OCI-LY1 (cell line): ENCODE measurements around the gene KRT6A.

Experiments used
- H2AFZ ChIP-seq: fragments of 200-600 bp; sonication (generic), shearing (Covaris generic); 2 replicates; pipeline ENCODE4 v1.6.0; 2014; ENCODE audit warnings: antibody characterized with exemption, mild to moderate bottlenecking, low read length
- H3F3A ChIP-seq: fragments of 200-600 bp; sonication (generic), shearing (Covaris generic); 2 replicates; pipeline ENCODE4 v1.6.0; 2014; ENCODE audit warnings: mild to moderate bottlenecking, antibody characterized with exemption, low read length, moderate library complexity; ENCODE audit not compliant: insufficient read depth
- H3K27ac ChIP-seq: fragments of 200-600 bp; sonication (generic); 2 replicates; pipeline ENCODE4 v1.5.1; 2014; ENCODE audit warnings: low read length, mixed run types, mild to moderate bottlenecking, low read depth; ENCODE audit not compliant: poor library complexity, severe bottlenecking
- H3K27me3 ChIP-seq: fragments of 200-600 bp; sonication (generic); 2 replicates; pipeline ENCODE4 v1.6.0; 2014; ENCODE audit warnings: antibody characterized with exemption, mild to moderate bottlenecking, low read length, moderate library complexity; ENCODE audit not compliant: insufficient read depth
- H3K36me3 ChIP-seq: fragments of 200-600 bp; sonication (generic); 2 replicates; pipeline ENCODE4 v1.6.1; 2014; ENCODE audit warnings: mild to moderate bottlenecking, antibody characterized with exemption, low read length, moderate library complexity, mixed read lengths; ENCODE audit not compliant: insufficient read depth
- H3K4me1 ChIP-seq: fragments of 200-600 bp; sonication (generic); 2 replicates; pipeline ENCODE4 v1.5.1; 2014; ENCODE audit warnings: mild to moderate bottlenecking, low read length, moderate library complexity; ENCODE audit not compliant: insufficient read depth, severe bottlenecking
- H3K4me2 ChIP-seq: fragments of 200-600 bp; sonication (generic), shearing (Covaris generic); 2 replicates; pipeline ENCODE4 v1.6.1; 2014; ENCODE audit warnings: low read length
- H3K4me3 ChIP-seq: fragments of 200-600 bp; sonication (generic); 2 replicates; pipeline ENCODE4 v1.5.1; 2014; ENCODE audit warnings: low read length, low read depth, mild to moderate bottlenecking, mixed read lengths; ENCODE audit not compliant: poor library complexity, severe bottlenecking
- H3K79me2 ChIP-seq: fragments of 200-600 bp; shearing (Covaris generic); 2 replicates; pipeline ENCODE4 v1.6.1; 2016; ENCODE audit warnings: mixed run types, low read length, mixed read lengths; ENCODE audit not compliant: insufficient read depth
- H3K9ac ChIP-seq: fragments of 200-600 bp; sonication (generic), shearing (Covaris generic); 2 replicates; pipeline ENCODE4 v1.6.1; 2014; ENCODE audit warnings: mild to moderate bottlenecking, low read length, mixed read lengths
- H3K9me2 ChIP-seq: fragments of 200-600 bp; sonication (generic), shearing (Covaris generic); 2 replicates; pipeline ENCODE4 v1.6.1; 2014; ENCODE audit warnings: low read depth, mild to moderate bottlenecking, low read length, mixed read lengths
- H3K9me3 ChIP-seq: fragments of 200-600 bp; shearing (Covaris generic); 2 replicates; pipeline ENCODE4 v1.6.1; 2014; ENCODE audit warnings: low read length, mixed read lengths
- H4K20me1 ChIP-seq: fragments of 200-600 bp; sonication (generic), shearing (Covaris generic); 2 replicates; pipeline ENCODE4 v1.6.0; 2016; ENCODE audit warnings: mild to moderate bottlenecking, low read length; ENCODE audit not compliant: insufficient read depth
- CTCF ChIP-seq: fragments of 200-600 bp; sonication (generic), shearing (Covaris generic); IDR thresholded peaks from 2 replicates; pipeline ENCODE4 v1.5.1; 2017; ENCODE audit warnings: mild to moderate bottlenecking, antibody characterized with exemption, low read length, moderate library complexity, mixed read lengths
- EZH2 ChIP-seq: fragments of 200-600 bp; sonication (generic), shearing (Covaris generic); IDR thresholded peaks from 2 replicates; pipeline ENCODE4 v1.8.0; 2017; ENCODE audit warnings: borderline replicate concordance, mixed run types, mild to moderate bottlenecking, antibody characterized with exemption, low read length, moderate library complexity, mixed read lengths

KRT6A gene

GRCh38 chr12:52469853-52470252, 23.2 kb downstream of the KRT6A start:
- Histone ChIP-seq H4K20me1 (no peaks in the 10 kb centered on the region), H3F3A (no peaks in the 10 kb centered on the region), H3K4me1 (no peaks in the 10 kb centered on the region), H3K9me2 (no peaks in the 10 kb centered on the region), H3K36me3 (no peaks in the 10 kb centered on the region), H2AFZ (no peak overlapping the region), H3K27me3 (no peaks in the 10 kb centered on the region), H3K9me3 (no peaks in the 10 kb centered on the region), H3K4me3 (no peak overlapping the region), H3K79me2 (no peaks in the 10 kb centered on the region), H3K9ac (no peak overlapping the region), H3K4me2 (no peak overlapping the region), H3K27ac (no peak overlapping the region)
- TF ChIP-seq CTCF (no peak), EZH2 (no peak)

- Histone ChIP-seq H3K4me3 (no peak overlapping the region), H3K9ac (no peak overlapping the region), H3F3A (no peaks in the 10 kb centered on the region), H3K4me1 (no peaks in the 10 kb centered on the region), H3K9me3 (no peaks in the 10 kb centered on the region), H3K79me2 (no peaks in the 10 kb centered on the region), H4K20me1 (no peaks in the 10 kb centered on the region), H3K27ac (no peak overlapping the region), H3K9me2 (no peaks in the 10 kb centered on the region), H3K27me3 (no peaks in the 10 kb centered on the region), H3K36me3 (no peaks in the 10 kb centered on the region), H2AFZ (no peak overlapping the region), H3K4me2 (no peak overlapping the region)
- TF ChIP-seq CTCF, result no peak
- TF ChIP-seq EZH2, result no peak
Observed at GRCh38 chr12:52464897-52465296, 28.2 kb downstream of the KRT6A start.

- Histone ChIP-seq H3K9me2 (no peaks in the 10 kb centered on the region), H3K9me3 (no peaks in the 10 kb centered on the region), H3K36me3 (no peaks in the 10 kb centered on the region), H3K4me3 (no peak overlapping the region), H3K27me3 (no peaks in the 10 kb centered on the region), H3K4me1 (no peaks in the 10 kb centered on the region), H3K27ac (no peak overlapping the region), H3F3A (no peaks in the 10 kb centered on the region), H4K20me1 (no peaks in the 10 kb centered on the region), H3K4me2 (no peak overlapping the region), H2AFZ (no peak overlapping the region), H3K9ac (no peak overlapping the region), H3K79me2 (no peaks in the 10 kb centered on the region)
- no peak for TF ChIP-seq EZH2
- 0 out of 2 replicates have a peak, but pooled peaks have one; percentile 6 for TF ChIP-seq CTCF
Observed at GRCh38 chr12:52461693-52462092, 31.4 kb downstream of the KRT6A start.
